ENCODE measurements around the gene ESPN. TPM values are rescaled to one million over a fixed set of nuclear protein-coding genes. Genes with fewer than 3 reads are reported as not detected.

The ESPN gene
- total RNA-seq, 1 donor from 2014 or later: 0.66 TPM

DNA sequence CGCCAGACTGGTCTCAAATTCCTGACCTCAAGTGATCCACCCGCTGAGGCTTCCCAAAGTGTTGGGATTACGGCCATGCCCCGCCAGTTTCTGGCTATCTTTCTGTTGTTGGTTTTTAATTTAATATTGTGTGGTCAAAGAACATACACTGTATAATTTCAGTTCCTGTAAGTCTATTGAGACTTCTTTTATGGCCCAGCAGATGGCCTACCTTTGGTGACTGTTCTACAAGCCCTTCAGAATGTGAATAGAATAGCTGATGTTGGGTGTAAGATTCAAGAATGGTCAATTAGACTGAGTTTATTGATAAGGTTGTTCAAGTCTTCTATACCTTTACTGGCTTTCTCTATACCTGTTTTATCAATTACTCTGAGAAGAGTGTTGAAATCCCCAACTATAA is 15.5 kb upstream of the ESPN start:
- peaks cover 17% of the 10 kb centered on the region for H3K27me3 Mint-ChIP-seq (ENCODE audit: low read depth, unreplicated experiment)

DNA sequence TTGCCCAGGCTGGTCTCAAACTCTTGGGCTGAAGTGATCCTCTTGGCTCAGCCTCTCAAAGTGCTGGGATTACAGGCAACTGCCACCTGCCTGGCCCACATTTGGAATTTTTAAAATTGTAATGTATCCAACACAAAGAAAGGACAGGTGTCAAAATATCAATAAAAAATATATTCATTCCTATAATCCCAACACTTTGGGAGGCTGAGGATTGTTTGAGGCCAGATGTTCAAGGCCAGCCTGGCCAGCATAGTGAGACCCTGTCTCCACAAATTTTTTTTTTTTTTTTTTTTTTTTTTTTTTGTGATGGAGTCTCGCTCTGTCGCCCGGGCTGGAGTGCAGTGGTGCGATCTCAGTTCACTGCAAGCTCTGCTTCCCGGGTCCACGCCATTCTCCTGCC is 14.8 kb upstream of the ESPN start:
- Histone ChIP-seq H3K4me3 (ENCODE audit: insufficient read depth, low read depth, low read length) (no peak overlapping the region), H3K4me2 (ENCODE audit: low read length) (no peak overlapping the region), H3K36me3 (ENCODE audit: insufficient read depth, low read length) (no peaks in the 10 kb centered on the region), H3K9ac (ENCODE audit: low read length) (no peak overlapping the region), H3K27ac (ENCODE audit: low read depth, low read length) (no peak overlapping the region), H3K9me3 (ENCODE audit: insufficient read depth, low read depth, low read length) (no peaks in the 10 kb centered on the region), H3K4me1 (ENCODE audit: insufficient read depth, low read length) (peaks cover 11% of the 10 kb centered on the region), H3K79me2 (ENCODE audit: insufficient read depth, low read length) (no peaks in the 10 kb centered on the region), H2AFZ (ENCODE audit: low read depth, low read length) (no peak overlapping the region), H3K27me3 (ENCODE audit: insufficient read depth, low read length) (peaks cover 11% of the 10 kb centered on the region), H4K20me1 (ENCODE audit: insufficient read depth, low read length) (no peaks in the 10 kb centered on the region)
- DNase-seq (ENCODE audit: low read depth) (no peak), FAIRE-seq (no peak)
- Mint-ChIP-seq H3K4me1 (ENCODE audit: low read depth, unreplicated experiment) (peaks cover 3% of the 10 kb centered on the region), H3K27ac (ENCODE audit: unreplicated experiment) (no peak overlapping the region), H3K4me3 (ENCODE audit: unreplicated experiment) (no peak overlapping the region), H3K36me3 (ENCODE audit: low read depth, unreplicated experiment) (no peaks in the 10 kb centered on the region), H3K9me3 (ENCODE audit: unreplicated experiment) (no peaks in the 10 kb centered on the region), H3K27me3 (ENCODE audit: low read depth, unreplicated experiment) (peaks cover 16% of the 10 kb centered on the region)
- TF ChIP-seq EZH2 (IDR thresholded peaks at IDR 0.05; ENCODE audit: insufficient read depth, low read length): no peak
- TF ChIP-seq, protein P1, sequence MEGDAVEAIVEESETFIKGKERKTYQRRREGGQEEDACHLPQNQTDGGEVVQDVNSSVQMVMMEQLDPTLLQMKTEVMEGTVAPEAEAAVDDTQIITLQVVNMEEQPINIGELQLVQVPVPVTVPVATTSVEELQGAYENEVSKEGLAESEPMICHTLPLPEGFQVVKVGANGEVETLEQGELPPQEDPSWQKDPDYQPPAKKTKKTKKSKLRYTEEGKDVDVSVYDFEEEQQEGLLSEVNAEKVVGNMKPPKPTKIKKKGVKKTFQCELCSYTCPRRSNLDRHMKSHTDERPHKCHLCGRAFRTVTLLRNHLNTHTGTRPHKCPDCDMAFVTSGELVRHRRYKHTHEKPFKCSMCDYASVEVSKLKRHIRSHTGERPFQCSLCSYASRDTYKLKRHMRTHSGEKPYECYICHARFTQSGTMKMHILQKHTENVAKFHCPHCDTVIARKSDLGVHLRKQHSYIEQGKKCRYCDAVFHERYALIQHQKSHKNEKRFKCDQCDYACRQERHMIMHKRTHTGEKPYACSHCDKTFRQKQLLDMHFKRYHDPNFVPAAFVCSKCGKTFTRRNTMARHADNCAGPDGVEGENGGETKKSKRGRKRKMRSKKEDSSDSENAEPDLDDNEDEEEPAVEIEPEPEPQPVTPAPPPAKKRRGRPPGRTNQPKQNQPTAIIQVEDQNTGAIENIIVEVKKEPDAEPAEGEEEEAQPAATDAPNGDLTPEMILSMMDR (IDR thresholded peaks at IDR 0.05; ENCODE audit: insufficient read depth, low read depth, low read length): no peak

More for the DNA sequence above, 15.5 kb upstream of the ESPN start:
- H3K9me3 ChIP-seq (ENCODE audit: insufficient read depth, low read depth, low read length): no peaks in the 10 kb centered on the region
- Mint-ChIP-seq H3K4me1 (ENCODE audit: low read depth, unreplicated experiment) (no peaks in the 10 kb centered on the region), H3K36me3 (ENCODE audit: low read depth, unreplicated experiment) (no peaks in the 10 kb centered on the region), H3K4me3 (ENCODE audit: unreplicated experiment) (no peak overlapping the region), H3K9me3 (ENCODE audit: unreplicated experiment) (no peaks in the 10 kb centered on the region), H3K27ac (ENCODE audit: unreplicated experiment) (no peak overlapping the region)
- peaks cover 6% of the 10 kb centered on the region for H3K4me1 ChIP-seq (ENCODE audit: insufficient read depth, low read length)
- TF ChIP-seq, protein P1 (IDR thresholded peaks at IDR 0.05; ENCODE audit: insufficient read depth, low read depth, low read length): no peak
- no peak for TF ChIP-seq EZH2 (IDR thresholded peaks at IDR 0.05; ENCODE audit: insufficient read depth, low read length)
- FAIRE-seq (no peak), DNase-seq (ENCODE audit: low read depth) (no peak)
- H2AFZ ChIP-seq (ENCODE audit: low read depth, low read length): no peak overlapping the region
- no peaks in the 10 kb centered on the region for H4K20me1 ChIP-seq (ENCODE audit: insufficient read depth, low read length)
- no peak overlapping the region for H3K9ac ChIP-seq (ENCODE audit: low read length)
- no peaks in the 10 kb centered on the region for H3K79me2 ChIP-seq (ENCODE audit: insufficient read depth, low read length)
- no peaks in the 10 kb centered on the region for H3K36me3 ChIP-seq (ENCODE audit: insufficient read depth, low read length)
- H3K4me2 ChIP-seq (ENCODE audit: low read length): no peak overlapping the region
- no peak overlapping the region for H3K27ac ChIP-seq (ENCODE audit: low read depth, low read length)
- peaks cover 11% of the 10 kb centered on the region for H3K27me3 ChIP-seq (ENCODE audit: insufficient read depth, low read length)
- H3K4me3 ChIP-seq (ENCODE audit: insufficient read depth, low read depth, low read length): no peak overlapping the region

DNA sequence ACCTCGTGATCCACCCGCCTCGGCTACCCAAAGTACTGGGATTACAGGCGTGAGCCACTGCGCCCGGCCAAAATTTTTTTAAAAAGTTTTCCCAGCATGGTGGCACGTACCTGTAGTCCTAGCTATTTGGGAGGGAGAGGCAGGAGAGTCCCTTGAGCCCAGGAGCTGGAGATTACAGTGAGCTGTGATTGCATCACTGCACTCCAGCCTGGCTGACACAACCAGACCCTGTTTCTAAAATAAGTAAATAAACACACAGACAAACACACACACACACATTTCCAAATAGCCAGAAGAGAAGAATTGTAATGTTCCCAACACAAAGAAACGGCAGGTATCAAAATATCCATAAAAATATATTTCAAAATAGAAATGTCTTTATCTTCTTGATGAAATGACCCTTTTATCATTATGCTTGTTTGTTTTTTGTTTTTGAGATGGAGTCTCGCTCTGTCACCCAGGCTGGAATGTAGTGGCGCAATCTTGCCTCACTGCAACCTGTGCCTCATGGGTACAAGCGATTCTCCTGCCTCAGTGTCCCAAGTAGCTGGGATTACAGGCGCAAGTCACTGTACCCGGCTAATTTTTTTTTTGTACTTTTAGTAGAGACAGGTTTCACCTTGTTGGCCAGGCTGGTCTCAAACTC is 14.2 kb upstream of the ESPN start:
- peaks cover 13% of the 10 kb centered on the region for H3K4me1 ChIP-seq (ENCODE audit: insufficient read depth, low read length)
- peaks cover 3% of the 10 kb centered on the region for H3K4me1 Mint-ChIP-seq (ENCODE audit: low read depth, unreplicated experiment)
- H3K36me3 Mint-ChIP-seq (ENCODE audit: low read depth, unreplicated experiment): no peaks in the 10 kb centered on the region
- DNase-seq (ENCODE audit: low read depth): no peak
- no peaks in the 10 kb centered on the region for H4K20me1 ChIP-seq (ENCODE audit: insufficient read depth, low read length)
- peaks cover 13% of the 10 kb centered on the region for H3K27me3 Mint-ChIP-seq (ENCODE audit: low read depth, unreplicated experiment)
- no peak overlapping the region for H3K4me3 Mint-ChIP-seq (ENCODE audit: unreplicated experiment)
- no peak overlapping the region for H3K27ac ChIP-seq (ENCODE audit: low read depth, low read length)
- no peaks in the 10 kb centered on the region for H3K79me2 ChIP-seq (ENCODE audit: insufficient read depth, low read length)
- H3K27ac Mint-ChIP-seq (ENCODE audit: unreplicated experiment): no peak overlapping the region
- no peak for FAIRE-seq
- H3K4me3 ChIP-seq (ENCODE audit: insufficient read depth, low read depth, low read length): no peak overlapping the region
- H3K9ac ChIP-seq (ENCODE audit: low read length): no peak overlapping the region
- no peaks in the 10 kb centered on the region for H3K9me3 Mint-ChIP-seq (ENCODE audit: unreplicated experiment)
- TF ChIP-seq, protein P1 (IDR thresholded peaks at IDR 0.05; ENCODE audit: insufficient read depth, low read depth, low read length): no peak
- no peak for TF ChIP-seq EZH2 (IDR thresholded peaks at IDR 0.05; ENCODE audit: insufficient read depth, low read length)
- no peak overlapping the region for H3K4me2 ChIP-seq (ENCODE audit: low read length)
- H2AFZ ChIP-seq (ENCODE audit: low read depth, low read length): no peak overlapping the region
- no peaks in the 10 kb centered on the region for H3K36me3 ChIP-seq (ENCODE audit: insufficient read depth, low read length)
- H3K9me3 ChIP-seq (ENCODE audit: insufficient read depth, low read depth, low read length): no peaks in the 10 kb centered on the region
- peaks cover 14% of the 10 kb centered on the region for H3K27me3 ChIP-seq (ENCODE audit: insufficient read depth, low read length)
